K562 (cell line): ENCODE results near the gene ARHGEF25. TPM values are rescaled to one million over a fixed set of nuclear protein-coding genes. Genes with fewer than 3 reads are reported as not detected.

ENCODE experiments used
- ATAC-seq: fragments of 200-7000 bp; cut with Tn5 transposase; 3 replicates; pipeline ENCODE4 v1.9.1; 2020; ENCODE audit warnings: moderate library complexity
- BruUV-seq: library from RNA; stranded (reverse); fragments of 400-500 nt; replicated peaks from 2 replicates; lab custom pipeline; 2021; lab: Mats Ljungman, UMichigan
- CTCF ChIA-PET: fragments of 300-600 bp; formaldehyde crosslinking; extraction: SDS; loops from one replicate; lab custom pipeline; 2021; ENCODE audit warnings: low intra/inter-chr PET ratio; lab: Yijun Ruan, JAX
- POLR2A ChIA-PET: fragments of 300-600, 350-650 bp; sonication (Branson Sonifier 250); formaldehyde crosslinking; extraction: SDS; loops from one replicate; lab custom pipeline; 2021; ENCODE audit warnings: antibody characterized with exemption, inconsistent platforms; lab: Yijun Ruan, JAX
- DNase-seq, 4 experiments: peaks; one replicate each; pipeline versions ENCODE4 v3.0.0 to v3.0.0-alpha.2; 2011 to 2018; ENCODE audit warnings: low spot score in 3 of 4, mixed read lengths in 3 of 4; ENCODE audit errors: extremely low read depth in 1 of 4
- FAIRE-seq: peaks from 2 replicates; lab custom pipeline; 2011; peaks lifted over from hg19 to GRCh38; lab: Jason Lieb, UNC
- H2AFZ ChIP-seq: 2 replicates; pipeline ENCODE4 v1.6.0; 2011; ENCODE audit warnings: low read depth, low read length, control low read depth, inconsistent platforms
- H3K27ac ChIP-seq: fragments of 200-600 bp; 3 replicates; pipeline ENCODE4 v1.8.0; 2011; ENCODE audit warnings: low read depth, mild to moderate bottlenecking, control low read depth, inconsistent platforms, low read length, moderate library complexity, mixed read lengths; ENCODE audit errors: extremely low read depth
- H3K27me3 ChIP-seq, 2 experiments: fragments of 300-600 bp in 1 of 2; 2 replicates in 1 of 2; 3 replicates in 1 of 2; pipeline versions ENCODE4 v1.6.0 to v1.8.0; 2011; ENCODE audit warnings: inconsistent platforms in 2 of 2, low read length in 2 of 2, mild to moderate bottlenecking in 1 of 2, mixed read lengths in 1 of 2, moderate library complexity in 1 of 2; ENCODE audit not compliant: control insufficient read depth in 2 of 2, insufficient read depth in 2 of 2
- H3K36me3 ChIP-seq: fragments of 300-600 bp; 3 replicates; pipeline ENCODE4 v1.8.0; 2011; ENCODE audit warnings: mild to moderate bottlenecking, low read length, inconsistent platforms; ENCODE audit not compliant: control insufficient read depth, insufficient read depth
- H3K4me1 ChIP-seq, 2 experiments: fragments of 200-600 bp in 1 of 2; replicated peaks in 1 of 2; 2 replicates in 1 of 2; 3 replicates in 1 of 2; pipeline versions ENCODE4 v1.5.1 to v1.8.0; 2011; ENCODE audit warnings: inconsistent platforms in 2 of 2, low read length in 2 of 2, mild to moderate bottlenecking in 1 of 2, mixed read lengths in 1 of 2, moderate library complexity in 1 of 2; ENCODE audit not compliant: control insufficient read depth in 2 of 2, insufficient read depth in 2 of 2
- H3K4me2 ChIP-seq: 2 replicates; pipeline ENCODE4 v1.6.1; 2011; ENCODE audit warnings: low read length, control low read depth, inconsistent platforms, mixed read lengths; ENCODE audit not compliant: insufficient read depth
- H3K4me3 ChIP-seq: fragments of 200-600 bp; sonication (generic), shearing (Covaris generic); 2 replicates; pipeline ENCODE4 v1.5.1; 2016; ENCODE audit warnings: control low read depth, inconsistent platforms
- H3K79me2 ChIP-seq: fragments of 200-600 bp; 3 replicates; pipeline ENCODE4 v1.8.0; 2011; ENCODE audit warnings: low read length, inconsistent platforms; ENCODE audit not compliant: control insufficient read depth, insufficient read depth
- H3K9ac ChIP-seq, 2 experiments: 2 replicates each; pipeline versions ENCODE4 v1.6.0 to v1.6.1; 2011; ENCODE audit warnings: low read depth in 2 of 2, low read length in 2 of 2, control low read depth in 1 of 2, inconsistent platforms in 1 of 2, mild to moderate bottlenecking in 1 of 2, mixed read lengths in 1 of 2; ENCODE audit not compliant: insufficient read depth in 1 of 2
- H3K9me1 ChIP-seq: one replicate; pipeline ENCODE4 v1.6.0; 2011; ENCODE audit warnings: inconsistent platforms, mild to moderate bottlenecking, low read length, moderate library complexity; ENCODE audit not compliant: control insufficient read depth, insufficient read depth
- H3K9me3 ChIP-seq: replicated peaks from 2 replicates; pipeline ENCODE4 v1.5.1; 2011; ENCODE audit warnings: low read depth, low read length, inconsistent platforms; ENCODE audit not compliant: control insufficient read depth, insufficient read depth
- H4K20me1 ChIP-seq: replicated peaks from 2 replicates; pipeline ENCODE4 v1.6.1; 2011; ENCODE audit warnings: low read length, inconsistent platforms, mixed read lengths; ENCODE audit not compliant: control insufficient read depth, insufficient read depth
- STAT6 ChIP-seq: sonication (generic); formaldehyde crosslinking; IDR thresholded peaks from 2 replicates; pipeline ENCODE4 v1.8.1; 2023; ENCODE audit warnings: mild to moderate bottlenecking, missing genetic modification reagents
- ZFP91 ChIP-seq: sonication (generic); formaldehyde crosslinking; IDR thresholded peaks from 2 replicates; pipeline ENCODE4 v1.8.0; 2022; ENCODE audit warnings: mild to moderate bottlenecking, missing genetic modification reagents
- ZNF133 ChIP-seq: fragments of 250-450 bp; sonication (Bioruptor Pico); IDR thresholded peaks from 2 replicates; pipeline ENCODE4 v1.4.0; 2020; ENCODE audit warnings: mild to moderate bottlenecking
- ZNF212 ChIP-seq: fragments of 450-650 bp; formaldehyde crosslinking; IDR thresholded peaks from 2 replicates; pipeline ENCODE4 v1.4.0; 2020; ENCODE audit warnings: mild to moderate bottlenecking
- WGBS: fragments of 100-300 bp; shearing (Covaris generic); methylation state at CpG from one replicate; pipeline ENCODE4 v1.1.6; 2016; ENCODE audit warnings: low coverage, mixed read lengths; ENCODE audit not compliant: insufficient coverage; ENCODE audit errors: missing lambda C conversion rate; 5-methylcytosine and 5-hydroxymethylcytosine counted together
- in situ Hi-C: fragments of 300-500 bp; cut with MboI; formaldehyde crosslinking; loops from 4 replicates; pipeline ENCODE4 v1.15.0; 2018; ENCODE audit warnings: inconsistent platforms, mixed read lengths
- intact Hi-C: fragments of 100-400 bp; cut with micrococcal nuclease; formaldehyde crosslinking; loops from 2 replicates; pipeline ENCODE4 v1.14.2; 2022
- polyA plus RNA-seq, 8 experiments: library from polyadenylated mRNA; depleted of rRNA in 4 of 8; stranded (reverse) in 5 of 8; unstranded in 3 of 8; fragments of >200 nt; fragmentation: Nextera tagmentation in 2 of 8; fragmentation: Illumina TruSeq in 1 of 8; extraction: Ambion mirVana in 2 of 8; extraction: Trizol in 1 of 8; gene quantifications; 2 replicates each; pipeline versions ENCODE4 v1.2.1 to v1.2.3, GENCODE V29; 2011 to 2014; ENCODE audit warnings: inconsistent platforms in 1 of 8, missing spikeins in 1 of 8
- total RNA-seq, 7 experiments: library from RNA; depleted of rRNA in 6 of 7; stranded (reverse); fragments of >200 nt in 6 of 7; fragmentation: Illumina TruSeq in 2 of 7; extraction: Trizol in 2 of 7; gene quantifications; 2 replicates each; pipeline versions ENCODE4 v1.2.1 to v1.2.3, GENCODE V29; 2011 to 2021; ENCODE audit warnings: low replicate concordance in 1 of 7

ARHGEF25 gene
- total and polyA plus RNA-seq, 9 of the 15 experiments (the other 6 are each of a cell fraction or from before 2014, with no cell fraction given) = 0.13 to 17.3 (median 11.6) TPM

GRCh38 chr12:57584690-57585089 is 26.5 kb upstream of the ARHGEF25 start:
- POLR2A ChIA-PET = interaction anchor here (0.6 to 1.1 kb wide), 3 partner anchors 24 to 64 kb away, joined by 3 to 4 read pairs (median 3); partner anchors contain the start of gene DDIT3
- TF ChIP-seq ZNF133 (CRISPR knock-in tag) = no peak
- TF ChIP-seq, all 486 proteins: peak for 0
- no peak for ATAC-seq

GRCh38 chr12:57585156-57585555 is 26.1 kb upstream of the ARHGEF25 start:
- BruUV-seq = no TSS peak
- H3K4me2 ChIP-seq = no peak overlapping the region
- H3K36me3 ChIP-seq = peaks cover 50% of the 10 kb centered on the region; the same call in 2 of the 3 replicates
- POLR2A ChIA-PET = interaction anchor here (0.6 to 1.1 kb wide), 4 partner anchors 13 to 214 kb away, joined by 3 to 6 read pairs (median 4); partner anchors contain the start of gene DDIT3
- in situ Hi-C loops (no loop called here), intact Hi-C loops (no loop called here)
- DNase-seq = no peak
- H3K9me1 ChIP-seq = no peaks in the 10 kb centered on the region
- no peak overlapping the region; a peak in 1 of 4 replicates for H3K9ac ChIP-seq
- peaks cover 3% of the 10 kb centered on the region; the same call in 1 of the 2 replicates for H4K20me1 ChIP-seq
- peaks cover 5 to 7% of the 10 kb centered on the region in 2 experiments for H3K4me1 ChIP-seq
- no peak for FAIRE-seq
- H3K27ac ChIP-seq = no peak overlapping the region
- H3K9me3 ChIP-seq = no peaks in the 10 kb centered on the region
- 67% methylated on average over 2 of the region's 2 CpGs for WGBS
- H3K27me3 ChIP-seq = no peaks in the 10 kb centered on the region
- no peak overlapping the region for H2AFZ ChIP-seq
- no peaks in the 10 kb centered on the region for H3K79me2 ChIP-seq
- TF ChIP-seq ZFP91 (CRISPR knock-in tag) (no peak), ZNF212 (CRISPR knock-in tag) (no peak), STAT6 (CRISPR knock-in tag) (no peak)
- TF ChIP-seq, all 486 proteins: peak for 0
- H3K4me3 ChIP-seq = no peak overlapping the region
- no peak for ATAC-seq
- CTCF ChIA-PET = no interaction called here

More at GRCh38 chr12:57584690-57585089, 26.5 kb upstream of the ARHGEF25 start:
- Histone ChIP-seq H3K79me2 (no peaks in the 10 kb centered on the region), H3K4me2 (no peak overlapping the region), H4K20me1 (peaks cover 3% of the 10 kb centered on the region; the same call in 1 of the 2 replicates), H3K9me3 (no peaks in the 10 kb centered on the region), H2AFZ (no peak overlapping the region), H3K9ac (no peak overlapping the region), H3K36me3 (peaks cover 55% of the 10 kb centered on the region; the same call in 2 of the 3 replicates), H3K9me1 (no peaks in the 10 kb centered on the region), H3K27ac (no peak overlapping the region), H3K4me1 (peaks cover 4 to 7% of the 10 kb centered on the region in 2 experiments; a peak in 4 of 5 replicates), H3K4me3 (no peak overlapping the region), H3K27me3 (no peaks in the 10 kb centered on the region)
- intact Hi-C loops (no loop called here), in situ Hi-C loops (no loop called here)
- CTCF ChIA-PET = interaction anchor here (1.1 to 4.6 kb wide), 2 partner anchors 37 to 148 kb away, joined by 4 to 36 read pairs; no protein-coding TSS in a partner anchor
- FAIRE-seq (no peak), DNase-seq (no peak)
- TSS peak; percentile 32 for BruUV-seq
